Stimulated activated CD8-positive, alpha-beta memory T cell treated with anti-CD3 and anti-CD28 coated beads, Interleukin-12 subunit alpha, Interleukin-12 subunit beta, amount 100 ng/mL, for 4 hours (primary cell): ENCODE data around the gene SNX21.
"Not testable (repeated sequence)": the region's sequence is repeated elsewhere in the genome, so short reads cannot be mapped to it uniquely, and the experiment has no call there.

Experiments used
- DNase-seq: peaks from one replicate; pipeline ENCODE4 v3.0.0-alpha.2; 2020; ENCODE audit warnings: low read depth

Gene SNX21

DNA sequence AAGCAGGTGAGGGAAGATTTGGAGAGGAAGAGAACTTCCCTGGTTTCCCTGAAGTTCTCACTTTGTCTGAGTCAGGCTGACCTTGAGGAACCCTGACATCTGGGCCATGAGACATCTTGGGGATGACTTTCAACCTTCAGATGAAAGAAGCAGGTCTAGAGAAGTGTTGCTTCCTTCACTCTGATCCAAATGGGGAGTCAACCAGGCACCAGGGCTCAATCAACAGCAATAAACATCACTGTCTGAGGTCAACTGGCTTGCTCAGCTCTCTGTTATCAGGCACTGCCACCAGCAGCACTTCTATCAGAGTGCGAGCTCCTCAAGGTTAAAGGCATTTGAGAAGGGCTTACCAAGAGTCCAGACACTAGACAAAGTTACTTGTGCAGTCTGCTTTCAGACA, 17.3 kb downstream of the SNX21 start:
- DNase-seq, result no peak

DNA sequence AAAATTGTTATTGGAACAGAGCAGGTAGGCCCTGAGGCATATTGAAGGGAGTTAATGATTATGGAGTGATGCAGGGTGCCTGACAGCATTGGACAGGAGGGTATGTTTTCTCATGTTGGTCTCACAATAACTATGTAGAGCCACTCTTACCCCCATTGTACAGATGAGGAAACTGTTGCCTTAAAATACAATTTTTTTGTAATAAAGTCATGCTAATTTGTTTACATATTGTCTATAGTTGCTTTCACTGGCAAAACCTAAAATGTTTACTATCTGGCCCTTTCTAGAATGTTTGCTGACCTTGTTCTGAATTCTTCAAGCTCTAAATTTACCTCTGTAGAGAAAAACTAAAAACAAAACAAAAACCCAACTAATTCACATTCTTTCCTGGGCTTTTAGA, 17.9 kb downstream of the SNX21 start:
- no peak for DNase-seq

DNA sequence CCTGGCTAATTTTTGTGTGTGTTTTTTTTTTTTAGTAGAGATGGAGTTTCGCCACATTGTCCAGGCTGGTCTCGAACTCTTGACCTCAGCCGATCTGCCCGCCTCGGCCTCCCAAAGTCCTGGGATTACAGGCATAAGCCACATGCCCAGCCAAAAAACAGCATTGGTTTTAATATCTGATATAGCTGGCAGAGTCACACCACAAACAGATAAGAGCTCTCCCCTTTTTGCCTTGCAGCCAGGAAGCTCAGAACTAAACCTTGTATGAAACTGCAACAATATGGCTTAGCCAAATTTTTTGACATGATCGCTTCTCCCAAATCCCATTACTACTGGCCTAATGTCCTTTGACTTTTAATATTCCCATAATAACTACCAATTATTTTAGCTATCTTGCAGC, 18.7 kb downstream of the SNX21 start:
- DNase-seq, result no peak

DNA sequence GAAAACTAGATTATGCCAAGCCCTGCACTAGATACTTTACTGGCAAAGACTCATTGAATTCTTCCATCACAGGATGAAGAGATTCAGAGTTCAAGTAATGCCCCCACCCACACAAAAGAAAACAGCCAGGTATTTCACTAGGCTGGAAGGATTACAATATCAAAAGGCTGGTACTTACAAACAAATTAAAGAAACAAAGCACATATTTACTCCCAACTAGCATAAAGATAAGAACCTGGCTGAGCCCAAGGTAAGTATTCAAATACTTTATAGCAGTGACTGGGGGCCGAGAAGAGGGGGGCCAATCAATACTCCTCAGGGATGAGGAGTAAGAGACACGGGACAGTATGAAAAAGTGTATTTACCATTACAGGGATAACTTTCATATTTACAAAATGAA, 19.9 kb downstream of the SNX21 start:
- no peak for DNase-seq

DNA sequence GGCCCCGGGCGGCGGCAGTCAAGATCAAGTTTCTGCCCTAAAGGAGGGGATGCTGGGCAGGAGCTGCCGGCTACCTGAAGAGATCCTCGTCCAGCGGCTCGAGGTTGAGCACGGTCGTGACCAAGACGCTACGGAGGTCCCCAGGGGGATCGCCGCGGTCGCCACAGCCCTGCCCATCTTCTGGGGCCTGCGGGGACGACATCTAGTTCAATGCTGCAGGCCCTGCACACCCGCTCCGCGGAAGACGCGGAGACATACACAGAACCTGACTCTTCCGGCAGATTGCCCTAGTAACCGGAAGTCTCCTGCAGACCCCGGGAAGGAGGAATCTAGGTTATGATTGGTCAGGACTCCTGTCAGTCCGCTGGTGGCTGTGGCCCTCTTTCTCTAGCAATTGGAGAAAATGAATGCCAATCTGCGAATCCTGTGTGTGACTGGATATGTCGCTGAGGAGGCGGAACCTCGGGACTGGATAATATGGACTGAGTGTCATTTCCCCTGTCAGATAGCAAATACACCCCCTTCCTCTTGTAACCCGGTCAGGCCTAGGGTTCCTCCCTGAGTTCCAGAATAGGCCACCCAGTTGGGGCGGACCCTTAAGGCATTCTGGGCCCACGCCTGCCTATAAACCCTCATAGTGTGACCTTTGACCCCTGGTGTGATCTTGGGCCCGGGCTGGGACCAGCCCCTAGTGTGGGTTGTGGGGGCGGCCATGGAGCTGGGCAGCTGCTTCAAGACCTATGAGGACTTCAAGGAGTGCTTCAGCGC, 23.7 kb downstream of the SNX21 start, which contains the start of the genes ACOT8 and ZSWIM3:
Gene ACOT8, minus strand, starts transcription at position 279 of the 768 bp plus-strand sequence. Its CDS starts 77 bp downstream, at position 202.
Gene ZSWIM3, plus strand, starts transcription at position 501 of the 768 bp plus-strand sequence. Its CDS starts 212 bp downstream, at position 713.
- peak; percentile 72 for DNase-seq

DNA sequence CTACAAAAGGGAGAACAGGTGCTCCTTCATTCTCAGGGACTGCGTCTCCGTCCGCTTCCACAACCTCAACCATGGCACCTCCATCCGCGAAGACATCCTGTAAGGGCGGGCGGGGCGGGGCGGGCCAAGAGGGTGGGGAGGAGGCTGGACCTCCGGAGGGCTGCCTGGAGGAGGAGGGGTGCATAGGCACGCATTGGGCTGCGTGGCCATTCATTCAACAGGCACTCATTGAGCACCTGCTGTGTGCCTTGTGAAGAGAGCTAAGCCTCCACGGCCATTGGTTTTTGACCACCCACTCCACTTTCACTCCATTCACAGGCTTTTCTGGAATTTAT, 24.2 kb downstream of the SNX21 start:
- DNase-seq, result no peak

DNA sequence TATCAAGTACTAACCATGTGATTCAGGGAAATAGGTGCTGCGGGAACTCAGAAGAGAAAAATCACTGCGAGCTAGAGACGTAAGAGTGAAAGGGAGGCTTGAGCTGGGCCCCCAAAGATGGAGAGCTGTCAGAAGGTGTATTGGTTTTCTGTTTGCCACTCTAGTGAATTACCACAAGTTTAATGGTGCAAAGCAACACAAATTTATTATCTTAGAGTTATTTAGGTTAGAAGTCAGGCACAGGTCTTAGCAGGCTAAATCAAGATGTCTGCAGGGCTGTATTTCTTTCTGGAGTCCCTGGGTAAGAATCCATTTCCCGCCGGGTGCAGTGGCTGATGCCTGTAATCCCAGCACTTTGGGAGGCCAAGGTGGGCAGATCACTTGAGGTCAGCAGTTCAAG, 26.3 kb downstream of the SNX21 start:
- DNase-seq, result no peak

DNA sequence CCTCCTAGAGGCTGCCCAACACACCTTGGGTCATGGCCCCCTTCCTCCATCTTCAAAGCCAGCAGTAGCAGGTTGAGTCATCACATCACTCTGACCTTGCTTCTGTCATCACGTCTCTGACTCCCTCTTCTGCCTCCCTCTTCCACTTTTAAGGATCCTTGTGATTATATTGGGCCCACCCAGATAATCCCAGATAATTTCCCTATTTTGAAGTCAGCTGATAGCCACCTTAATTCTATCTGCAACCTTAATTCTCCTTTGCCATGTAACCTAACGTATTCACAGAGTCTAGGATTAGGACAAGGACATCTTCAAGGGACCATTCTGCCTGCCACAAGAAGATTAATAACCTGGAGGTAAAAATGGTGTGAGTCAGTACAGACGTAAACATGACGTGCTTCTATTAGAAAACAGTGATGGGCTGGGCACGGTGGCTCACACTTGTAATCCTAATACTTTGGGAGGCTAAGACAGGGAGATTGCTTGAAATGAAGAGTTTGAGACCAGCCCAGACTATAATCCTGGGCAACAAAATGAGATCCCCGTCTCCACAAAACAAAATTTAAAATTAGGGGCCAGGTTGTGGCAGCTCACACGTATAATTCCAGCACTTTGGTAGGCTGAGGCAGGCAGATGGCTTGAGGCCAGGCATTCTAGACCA, 27.1 kb downstream of the SNX21 start:
- no peak for DNase-seq

DNA sequence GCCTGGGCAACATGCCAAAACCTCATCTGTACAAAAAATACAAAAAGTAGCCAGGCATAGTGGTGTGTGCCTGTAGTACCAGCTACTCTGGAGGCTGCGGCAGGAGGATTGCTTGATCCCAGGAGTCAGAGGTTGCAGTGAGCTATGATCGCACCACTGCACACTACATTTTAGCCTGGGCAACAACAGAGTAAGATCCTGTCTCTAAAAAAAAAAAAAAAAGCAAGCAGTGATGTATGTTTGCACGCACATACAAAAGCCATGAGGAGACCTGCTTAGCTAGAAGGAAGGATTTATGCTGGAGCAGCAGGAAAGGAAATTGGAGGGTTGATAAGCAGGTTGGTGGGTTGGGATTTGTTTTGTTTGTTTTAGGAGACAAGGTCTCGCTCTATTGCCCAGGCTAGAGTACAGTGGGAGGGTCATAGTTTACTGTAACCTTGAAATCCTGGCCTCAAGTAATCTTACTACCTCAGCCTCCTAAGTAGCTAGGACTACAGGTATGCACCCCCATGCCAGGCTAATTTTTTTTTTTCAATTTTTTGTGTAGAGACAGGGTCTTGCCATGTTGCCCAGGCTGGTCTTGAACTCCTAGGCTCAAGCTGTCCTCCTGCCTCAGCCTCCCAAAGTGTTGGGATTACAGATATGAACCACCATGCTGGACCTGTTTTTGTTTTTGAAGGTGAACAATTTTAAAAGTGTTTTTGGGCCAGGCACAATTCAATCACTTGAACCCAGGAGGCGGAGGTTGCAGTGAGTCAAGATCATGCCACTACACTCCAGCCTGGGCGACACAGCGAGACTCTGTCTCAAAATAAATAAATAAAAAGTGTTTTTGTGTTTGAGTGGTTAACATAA, 27.8 kb downstream of the SNX21 start:
- no peak for DNase-seq

DNA sequence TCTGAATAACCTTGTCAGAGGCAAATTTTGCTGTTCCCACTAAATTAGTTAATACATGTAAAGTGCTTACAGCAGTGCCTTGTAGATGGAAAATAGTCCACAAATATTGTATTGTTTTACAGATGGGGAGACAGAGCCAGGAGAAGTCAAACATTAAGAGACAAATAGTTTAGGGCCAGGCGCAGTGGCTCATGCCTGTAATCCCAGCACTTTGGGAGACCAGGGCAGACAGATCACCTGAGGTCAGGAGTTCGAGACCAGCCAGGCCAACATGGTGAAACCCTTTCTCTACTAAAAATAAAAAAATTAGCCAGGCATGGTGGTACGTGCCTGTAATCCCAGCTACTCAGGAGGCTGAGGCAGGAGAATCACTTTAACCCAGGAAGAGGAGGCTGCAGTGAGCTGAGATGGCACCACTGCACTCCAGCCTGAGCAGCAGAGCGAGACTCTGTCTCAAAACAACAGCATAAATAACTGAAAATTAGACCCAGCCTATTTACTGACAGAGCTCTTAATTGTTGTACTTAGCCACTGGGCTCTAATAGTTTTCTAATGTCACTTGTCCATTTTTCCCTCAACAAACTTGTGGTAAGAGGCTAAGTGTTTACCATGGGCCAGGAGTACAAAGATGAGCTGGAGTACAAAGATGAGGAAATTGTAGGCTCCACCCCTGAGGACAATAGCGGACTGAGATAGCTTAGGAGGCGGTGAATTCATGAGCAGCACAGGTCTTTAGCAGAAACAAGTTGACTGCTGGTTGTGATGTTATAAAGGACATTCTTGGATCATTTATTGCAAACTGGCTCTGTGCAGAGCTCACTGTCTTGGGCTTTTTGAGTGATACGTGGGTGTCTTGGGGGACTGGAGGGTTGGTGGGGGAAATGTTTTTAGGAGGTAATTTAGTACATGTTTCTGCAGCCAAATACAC, 30.2 kb downstream of the SNX21 start:
- DNase-seq, result no peak

DNA sequence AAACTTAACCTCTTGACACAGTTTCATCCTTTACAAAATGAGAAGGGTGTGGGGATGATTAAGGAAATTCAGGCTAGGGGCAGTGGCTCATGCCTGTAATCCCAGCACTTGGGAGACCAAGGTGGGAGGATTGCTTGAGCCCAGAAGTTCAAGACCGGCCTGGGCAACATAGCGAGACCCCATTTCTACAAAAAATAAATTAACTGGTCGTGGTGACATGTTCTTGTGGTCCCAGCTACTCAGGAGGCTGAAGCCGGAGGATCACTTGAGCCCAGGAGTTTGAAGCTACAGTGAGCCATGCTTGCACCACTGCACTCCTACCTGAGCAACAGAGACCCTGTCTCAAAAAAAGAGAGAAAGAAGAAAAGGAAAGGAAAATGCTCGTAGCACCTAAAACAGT, 32.9 kb downstream of the SNX21 start:
- DNase-seq, result no peak

DNA sequence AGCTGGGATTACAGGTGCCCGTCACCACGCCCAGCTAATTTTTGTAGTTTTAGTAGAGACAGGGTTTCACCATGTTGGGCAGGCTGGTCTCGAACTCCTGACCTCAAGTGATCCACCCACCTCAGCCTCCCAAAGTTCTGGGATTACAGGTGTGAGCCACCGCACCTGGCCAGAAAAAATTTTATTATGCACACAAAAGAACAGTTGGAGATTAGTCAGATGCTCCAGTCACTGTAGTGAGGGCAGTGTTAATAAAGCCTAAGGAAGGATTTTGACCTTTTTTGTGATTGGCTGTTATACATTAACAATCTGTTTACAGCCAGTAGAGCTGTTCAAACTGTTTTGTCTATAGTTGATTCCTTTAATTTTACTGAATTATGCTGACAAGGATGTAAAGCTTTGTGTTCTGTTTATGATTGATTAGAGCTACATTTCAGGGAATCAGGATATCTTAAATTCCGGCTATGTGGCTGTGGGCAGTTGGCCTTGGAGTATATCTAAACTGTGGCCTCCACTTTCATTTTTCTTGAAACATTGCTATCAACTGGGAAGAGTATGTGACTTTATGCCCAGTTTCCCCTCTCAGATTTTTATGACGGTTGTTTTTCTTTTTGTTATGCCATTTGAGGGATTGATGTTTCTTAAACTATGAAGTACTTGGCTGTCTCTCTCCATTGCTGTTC, 33.7 kb downstream of the SNX21 start:
- DNase-seq, result no peak

DNA sequence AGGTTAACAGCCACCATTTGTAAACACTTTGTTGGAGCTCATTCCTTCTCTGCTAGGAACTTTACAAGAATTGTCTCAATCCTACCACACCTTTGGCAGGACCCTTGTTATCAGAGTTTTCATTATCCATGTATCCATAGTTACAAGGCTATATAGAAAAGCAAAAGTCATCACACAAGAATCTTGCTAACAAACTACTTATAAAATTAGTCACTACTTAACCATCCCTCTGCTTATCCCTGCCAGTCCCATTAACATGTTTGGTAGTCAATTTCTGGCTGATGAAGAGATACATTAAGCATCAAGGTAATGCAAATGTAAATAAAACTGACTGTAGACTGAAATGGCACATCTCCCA, 34.2 kb downstream of the SNX21 start:
- no peak for DNase-seq

DNA sequence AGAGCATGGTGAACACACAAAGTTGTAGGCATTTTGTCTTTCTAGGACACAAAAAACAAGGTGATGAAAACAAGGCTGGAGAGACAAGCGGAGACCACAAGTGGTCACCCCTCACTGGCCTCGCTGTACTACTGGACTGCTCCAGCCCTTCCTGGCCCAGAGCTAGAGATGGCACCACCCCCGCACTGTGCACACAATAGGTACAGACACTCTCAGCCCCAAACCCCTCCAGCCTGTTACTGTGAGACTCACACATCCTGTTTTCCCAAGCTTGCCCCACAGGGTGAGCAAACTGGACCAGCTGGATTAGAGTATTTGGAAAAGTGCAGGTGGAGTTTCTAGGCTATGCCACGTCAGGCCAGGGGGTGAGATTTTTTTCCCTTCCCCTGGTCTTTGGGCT, 39.0 kb downstream of the SNX21 start:
- DNase-seq, result no peak

DNA sequence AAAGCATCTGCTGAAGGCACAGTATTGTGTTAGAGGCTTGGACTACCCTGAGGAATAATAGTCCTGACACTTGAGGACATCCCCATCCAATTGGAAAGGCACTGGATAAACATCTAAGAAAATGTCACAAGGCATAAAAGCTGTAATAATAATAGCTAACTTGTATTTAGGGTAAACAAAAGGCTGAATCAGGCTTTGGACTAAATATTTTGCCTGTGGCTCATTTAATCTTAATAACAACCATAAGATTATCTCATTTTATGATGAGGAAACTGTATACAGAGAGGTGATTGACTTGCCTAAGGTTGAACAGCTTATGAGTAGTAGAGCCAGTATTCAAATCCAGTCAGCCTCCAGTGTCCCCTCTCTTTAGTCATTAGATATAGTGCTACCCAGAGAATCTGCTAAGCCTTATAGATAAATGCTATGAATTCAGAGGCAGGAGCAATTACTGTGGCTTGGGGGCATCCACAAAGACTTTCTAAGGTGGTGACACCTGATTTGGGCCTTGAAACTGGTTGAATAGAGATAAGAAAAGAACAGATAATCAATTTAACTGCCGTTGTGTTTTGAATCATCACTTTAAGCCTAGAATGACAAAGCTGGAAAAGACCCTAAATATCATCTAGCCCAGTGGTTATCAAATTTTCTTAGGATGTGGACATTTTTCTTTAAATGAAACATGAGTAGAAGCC, 40.0 kb downstream of the SNX21 start:
- no peak for DNase-seq

DNA sequence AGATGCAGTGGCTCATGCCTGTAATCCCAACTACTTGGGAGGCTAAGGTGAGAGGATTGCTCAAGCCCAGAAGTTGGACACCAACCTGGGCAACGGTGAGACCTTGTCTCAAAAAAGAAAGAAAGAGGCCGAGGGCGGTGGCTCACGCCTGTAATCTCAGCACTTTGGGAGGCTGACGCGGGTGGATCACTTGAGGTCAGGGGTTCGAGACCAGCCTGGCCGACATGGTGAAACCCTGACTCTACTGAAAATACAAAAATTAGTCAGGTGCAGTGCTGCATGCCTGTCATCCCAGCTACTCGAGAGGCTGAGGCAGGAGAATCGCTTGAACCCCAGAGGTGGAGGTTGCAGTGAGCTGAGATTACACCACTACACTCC, 40.5 kb downstream of the SNX21 start:
- DNase-seq, result not testable (repeated sequence)

DNA sequence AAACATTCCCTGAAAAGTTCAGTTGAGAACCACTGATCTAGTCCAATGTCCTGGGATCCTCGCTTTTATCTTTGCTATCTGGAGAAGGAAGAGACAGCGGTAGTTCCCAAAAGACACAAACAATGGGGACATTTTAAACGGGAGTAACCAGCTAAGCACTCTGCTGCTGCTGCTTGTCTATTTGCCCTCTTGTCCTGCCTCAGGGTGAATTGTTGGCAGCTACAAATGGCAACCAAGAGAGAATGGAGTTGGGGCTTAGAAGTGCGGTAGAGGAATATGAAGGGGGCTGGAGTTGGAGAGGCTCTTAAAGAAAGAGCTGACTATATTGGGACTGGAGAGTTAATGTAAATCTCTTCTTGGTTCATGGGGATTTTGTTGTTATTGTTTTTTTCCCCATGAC, 41.0 kb downstream of the SNX21 start:
- DNase-seq, result no peak

DNA sequence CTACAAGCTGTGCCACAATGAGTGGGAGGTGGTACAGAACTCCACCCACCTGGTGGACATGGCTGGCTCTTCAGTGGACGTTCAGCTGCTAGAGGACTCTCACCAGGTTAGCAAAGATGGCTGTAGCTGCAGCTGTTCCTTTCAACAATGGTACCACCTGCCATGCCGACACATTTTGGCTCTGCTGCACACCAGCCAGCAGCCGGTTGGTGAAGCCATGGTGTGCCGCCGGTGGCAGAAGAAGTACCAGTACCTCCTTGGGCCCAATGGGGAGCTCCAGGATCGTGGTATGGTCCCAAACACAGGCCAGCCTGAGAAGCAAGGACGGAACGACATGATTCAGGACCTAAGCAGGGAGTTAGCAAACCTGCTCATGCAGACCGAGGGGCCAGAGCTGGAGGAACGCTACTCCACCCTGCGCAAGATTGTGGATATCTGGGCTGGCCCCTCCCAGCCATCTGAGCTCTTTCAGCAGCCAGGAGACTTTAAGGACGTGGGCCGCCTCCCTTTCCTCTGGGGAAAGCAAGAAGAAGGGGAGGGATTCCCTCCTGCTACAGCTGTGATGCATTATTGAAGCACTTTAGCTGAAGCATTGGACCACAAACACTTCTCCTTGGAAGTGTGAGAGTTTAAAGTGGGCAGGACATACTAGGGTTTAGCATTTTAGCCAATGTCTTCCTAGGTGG, 44.6 kb downstream of the SNX21 start:
- DNase-seq, result no peak

DNA sequence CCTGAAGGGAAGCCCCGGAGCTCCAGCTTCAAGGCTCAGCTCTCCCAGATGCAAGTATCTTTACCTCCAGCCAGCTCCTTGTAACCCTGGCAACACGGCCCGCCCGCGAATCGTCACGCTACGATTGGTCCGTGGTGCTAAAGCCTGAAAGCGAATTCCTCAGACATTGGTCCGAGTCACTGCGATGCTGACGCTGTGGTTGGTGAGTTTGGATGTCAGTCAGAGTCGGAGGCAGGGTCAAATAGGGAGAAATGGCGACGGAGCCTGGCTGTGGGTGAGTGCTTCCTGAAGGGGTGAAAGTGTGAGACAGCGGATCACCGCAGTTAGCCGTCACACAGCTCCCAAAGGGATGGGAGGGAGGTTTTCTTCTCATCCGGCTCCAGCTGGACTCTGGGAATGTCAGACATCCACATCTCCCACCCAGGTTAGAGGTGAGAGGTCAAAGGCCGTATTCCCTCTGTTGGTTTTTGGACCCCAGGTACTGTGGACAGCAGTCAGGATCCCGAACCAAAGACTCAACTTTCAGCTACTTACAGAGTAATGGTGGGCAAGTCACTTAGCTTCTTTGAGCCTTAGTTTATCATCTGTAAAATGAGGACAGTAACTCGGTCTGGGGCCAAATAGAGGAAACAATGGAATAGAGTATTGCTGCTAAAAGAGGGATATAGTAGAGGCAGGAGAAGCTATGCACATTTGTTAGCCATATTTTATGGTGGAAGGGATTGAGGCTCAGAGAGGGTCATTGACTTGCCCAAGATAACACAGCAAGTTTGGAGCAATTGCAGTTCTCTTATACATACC, 47.6 kb downstream of the SNX21 start, which contains the start of gene ZSWIM1:
Gene ZSWIM1, plus strand, starts transcription at position 240 of the 801 bp plus-strand sequence. CDS start 1,366 bp downstream, outside the sequence.
- DNase-seq, result peak; percentile 93
